ENCODE results near the gene POLR3E.

The POLR3E gene

DNA sequence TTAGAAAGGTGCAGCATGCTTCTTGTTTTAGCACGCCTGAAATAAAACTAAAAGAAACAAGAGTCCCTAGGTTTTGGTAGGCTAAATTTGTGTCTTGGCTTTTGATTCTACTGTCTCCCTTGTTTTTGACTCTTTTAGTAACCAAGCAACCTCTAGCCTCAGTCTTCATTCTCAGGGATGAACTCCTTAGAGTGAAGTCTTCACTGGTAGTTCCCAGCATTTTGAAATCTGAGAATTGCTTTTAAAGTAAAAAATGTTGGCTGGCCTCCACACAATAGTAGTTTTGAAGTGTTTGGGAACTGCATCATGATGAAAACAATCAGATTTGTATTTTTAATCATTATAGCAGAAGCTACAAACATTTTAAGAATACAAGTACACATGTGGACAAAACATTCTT is 83.3 kb downstream of the POLR3E start:
- DNase-seq (ENCODE audit: insufficient read length, low spot score) = no peak
- no peak for FAIRE-seq

DNA sequence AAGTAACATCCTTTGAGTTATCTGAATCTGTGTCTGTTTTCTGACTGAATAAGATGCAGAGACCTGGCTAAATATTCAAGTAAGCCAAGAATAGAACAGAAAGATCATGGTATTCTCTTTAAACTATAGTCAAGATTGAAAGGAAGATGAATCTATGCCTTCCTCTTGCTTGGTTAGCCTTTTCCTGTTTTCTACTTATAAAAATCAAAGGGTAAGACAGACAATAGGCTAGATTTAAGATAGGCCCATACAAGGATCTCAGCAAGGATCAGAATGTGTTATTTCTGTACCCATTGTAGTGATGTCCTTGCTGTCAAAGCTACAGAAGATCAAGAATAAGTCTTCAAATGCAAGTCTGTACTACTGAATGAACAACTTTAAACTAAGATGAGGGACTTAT is 84.2 kb downstream of the POLR3E start:
- FAIRE-seq (no peak), DNase-seq (ENCODE audit: insufficient read length, low spot score) (no peak)

GRCh38 chr16:22383827-22384226 is 86.6 kb downstream of the POLR3E start:
- no peak for DNase-seq (ENCODE audit: insufficient read length, low spot score)
- no peak for FAIRE-seq
